Fibroblast of skin of left quadriceps (primary cell): Measurements from ENCODE around the gene ACACA.
A peak's percentile ranks its signal among the peaks of the same experiment; 100 is the strongest.

Experiments
- DNase-seq, 2 experiments: peaks; one replicate each; pipeline ENCODE4 v3.0.0-alpha.2; 2013; ENCODE audit warnings: low read depth in 2 of 2

Gene ACACA

GRCh38 chr17:37134050-37134449, 272.6 kb downstream of the ACACA start:
- no peak for DNase-seq

- DNase-seq = peak; percentile 23 to 25
Observed at GRCh38 chr17:37133136-37133535, 273.5 kb downstream of the ACACA start.

- DNase-seq = no peak
Observed at GRCh38 chr17:37131669-37132611, 274.7 kb downstream of the ACACA start.

- peak; percentile 4 to 6 for DNase-seq
Observed at GRCh38 chr17:37130984-37131446, 275.6 kb downstream of the ACACA start.

GRCh38 chr17:37124821-37125173, 281.8 kb downstream of the ACACA start:
- DNase-seq = no peak

GRCh38 chr17:37123941-37124820, 282.5 kb downstream of the ACACA start:
- peak; percentile 6 to 10 for DNase-seq

- peak in 1 of 2 experiments; percentile 6 for DNase-seq
Observed at GRCh38 chr17:37123386-37123785, 283.2 kb downstream of the ACACA start.

- no peak for DNase-seq
Observed at GRCh38 chr17:37121616-37122015, 285.0 kb downstream of the ACACA start.

GRCh38 chr17:37118366-37119137, 288.1 kb downstream of the ACACA start:
- no peak for DNase-seq

GRCh38 chr17:37117373-37118142, 289.1 kb downstream of the ACACA start:
- DNase-seq = no peak

- no peak for DNase-seq
Observed at GRCh38 chr17:37116671-37117185, 289.9 kb downstream of the ACACA start.

- no peak for DNase-seq
Observed at GRCh38 chr17:37111329-37111728, 295.3 kb downstream of the ACACA start.

- no peak for DNase-seq
Observed at GRCh38 chr17:37110746-37111145, 295.9 kb downstream of the ACACA start.

- no peak for DNase-seq
Observed at GRCh38 chr17:37109731-37110710, 296.6 kb downstream of the ACACA start.

GRCh38 chr17:37109106-37109505, 297.5 kb downstream of the ACACA start:
- no peak for DNase-seq

- DNase-seq = no peak
Observed at GRCh38 chr17:37107406-37108083, 299.1 kb downstream of the ACACA start.

- no peak for DNase-seq
Observed at GRCh38 chr17:37106049-37106448, 300.6 kb downstream of the ACACA start.

- no peak for DNase-seq
Observed at GRCh38 chr17:37103231-37103630, 303.4 kb downstream of the ACACA start.

- no peak for DNase-seq
Observed at GRCh38 chr17:37101306-37101705, 305.3 kb downstream of the ACACA start.
